ENCODE results near the gene DNAH17. TPM values are rescaled to one million over a fixed set of nuclear protein-coding genes. Genes with fewer than 3 reads are reported as not detected.

DNAH17 gene
- total and polyA plus RNA-seq, 2 experiments from 2014 or later, result 0.64 TPM; not detected in 1

GRCh38 chr17:78401246-78401645, 175.9 kb downstream of the DNAH17 start:
- peaks cover 15% of the 10 kb centered on the region; the same call in 1 of the 2 replicates for H3K36me3 ChIP-seq (ENCODE audit: low read depth)
- H3K9me2 ChIP-seq (ENCODE audit: insufficient read depth), result no peaks in the 10 kb centered on the region
- no peak overlapping the region for H3K27ac ChIP-seq
- H4K20me1 ChIP-seq (ENCODE audit: insufficient read depth), result no peaks in the 10 kb centered on the region
- no peaks in the 10 kb centered on the region for H3K9me3 ChIP-seq (ENCODE audit: low read depth)
- no peak overlapping the region for H3K9ac ChIP-seq
- H3K27me3 ChIP-seq (replicated peaks; ENCODE audit: insufficient read depth), result no peaks in the 10 kb centered on the region
- 66 to 71% methylated on average over 6 of the region's 6 CpGs for WGBS, 2 experiments (ENCODE audit: low coverage in 1 of 2, low lambda C conversion rate in 2 of 2, missing lambda C conversion rate in 2 of 2)
- no peak for TF ChIP-seq EZH2 (IDR thresholded peaks at IDR 0.05; ENCODE audit: insufficient read depth, poor library complexity, severe bottlenecking)
- TF ChIP-seq EZH2phosphoT487 (IDR thresholded peaks at IDR 0.05; ENCODE audit: insufficient read depth, low read depth), result no peak
- H3F3A ChIP-seq (ENCODE audit: insufficient read depth), result no peaks in the 10 kb centered on the region
- no peak for DNase-seq
- peaks cover 79% of the 10 kb centered on the region for H3K79me2 ChIP-seq (ENCODE audit: insufficient read depth)
- H3K4me3 ChIP-seq, result no peak overlapping the region
- H3K4me1 ChIP-seq (ENCODE audit: insufficient read depth), result no peaks in the 10 kb centered on the region; the same call in 1 of the 2 replicates
- no peak overlapping the region for H3K4me2 ChIP-seq (ENCODE audit: unreplicated experiment)
- in situ Hi-C loops (cut with MboI), result no loop called here
- no peak overlapping the region for H2AFZ ChIP-seq

- in situ Hi-C loops (cut with MboI), result no loop called here
- Histone ChIP-seq H3K4me1 (ENCODE audit: insufficient read depth) (no peaks in the 10 kb centered on the region; the same call in 1 of the 2 replicates), H4K20me1 (ENCODE audit: insufficient read depth) (no peaks in the 10 kb centered on the region), H2AFZ (no peak overlapping the region), H3K4me3 (no peak overlapping the region), H3K9me3 (ENCODE audit: low read depth) (no peaks in the 10 kb centered on the region), H3K9ac (no peak overlapping the region), H3K36me3 (ENCODE audit: low read depth) (peaks cover 15% of the 10 kb centered on the region; the same call in 1 of the 2 replicates), H3K4me2 (ENCODE audit: unreplicated experiment) (no peak overlapping the region), H3K27me3 (replicated peaks; ENCODE audit: insufficient read depth) (no peaks in the 10 kb centered on the region), H3K27ac (no peak overlapping the region), H3F3A (ENCODE audit: insufficient read depth) (no peaks in the 10 kb centered on the region), H3K79me2 (ENCODE audit: insufficient read depth) (peaks cover 79% of the 10 kb centered on the region), H3K9me2 (ENCODE audit: insufficient read depth) (no peaks in the 10 kb centered on the region)
- no peak for DNase-seq
- 86 to 90% methylated on average over 17 of the region's 17 CpGs for WGBS, 2 experiments (ENCODE audit: low coverage in 1 of 2, low lambda C conversion rate in 2 of 2, missing lambda C conversion rate in 2 of 2)
- TF ChIP-seq EZH2phosphoT487 (IDR thresholded peaks at IDR 0.05; ENCODE audit: insufficient read depth, low read depth) (no peak), EZH2 (IDR thresholded peaks at IDR 0.05; ENCODE audit: insufficient read depth, poor library complexity, severe bottlenecking) (no peak)
Observed at GRCh38 chr17:78400581-78401240, 176.5 kb downstream of the DNAH17 start.

- no peak for TF ChIP-seq EZH2phosphoT487 (IDR thresholded peaks at IDR 0.05; ENCODE audit: insufficient read depth, low read depth)
- TF ChIP-seq EZH2 (IDR thresholded peaks at IDR 0.05; ENCODE audit: insufficient read depth, poor library complexity, severe bottlenecking), result no peak
- H3K36me3 ChIP-seq (ENCODE audit: low read depth), result peaks cover 19% of the 10 kb centered on the region; the same call in 1 of the 2 replicates
- no peak for DNase-seq
- H3K9me2 ChIP-seq (ENCODE audit: insufficient read depth), result no peaks in the 10 kb centered on the region
- H2AFZ ChIP-seq, result no peak overlapping the region
- H3K27ac ChIP-seq, result no peak overlapping the region
- in situ Hi-C loops (cut with MboI), result no loop called here
- H3F3A ChIP-seq (ENCODE audit: insufficient read depth), result no peaks in the 10 kb centered on the region
- 88 to 89% methylated on average over 6 of the region's 6 CpGs for WGBS, 2 experiments (ENCODE audit: low coverage in 1 of 2, low lambda C conversion rate in 2 of 2, missing lambda C conversion rate in 2 of 2)
- H3K9me3 ChIP-seq (ENCODE audit: low read depth), result no peaks in the 10 kb centered on the region
- no peaks in the 10 kb centered on the region for H4K20me1 ChIP-seq (ENCODE audit: insufficient read depth)
- H3K4me2 ChIP-seq (ENCODE audit: unreplicated experiment), result no peak overlapping the region
- H3K9ac ChIP-seq, result no peak overlapping the region
- no peak overlapping the region for H3K4me3 ChIP-seq
- no peaks in the 10 kb centered on the region; the same call in 1 of the 2 replicates for H3K4me1 ChIP-seq (ENCODE audit: insufficient read depth)
- H3K79me2 ChIP-seq (ENCODE audit: insufficient read depth), result peaks cover 79% of the 10 kb centered on the region
- H3K27me3 ChIP-seq (replicated peaks; ENCODE audit: insufficient read depth), result no peaks in the 10 kb centered on the region
Observed at GRCh38 chr17:78399693-78400144, 177.5 kb downstream of the DNAH17 start.

- Histone ChIP-seq H3K9me3 (ENCODE audit: low read depth) (no peaks in the 10 kb centered on the region), H3K79me2 (ENCODE audit: insufficient read depth) (peaks cover 79% of the 10 kb centered on the region), H3K27ac (no peak overlapping the region), H3F3A (ENCODE audit: insufficient read depth) (no peaks in the 10 kb centered on the region), H3K36me3 (ENCODE audit: low read depth) (peaks cover 19% of the 10 kb centered on the region; the same call in 1 of the 2 replicates), H3K9me2 (ENCODE audit: insufficient read depth) (no peaks in the 10 kb centered on the region), H4K20me1 (ENCODE audit: insufficient read depth) (no peaks in the 10 kb centered on the region), H3K9ac (no peak overlapping the region), H3K4me2 (ENCODE audit: unreplicated experiment) (no peak overlapping the region), H3K27me3 (replicated peaks; ENCODE audit: insufficient read depth) (no peaks in the 10 kb centered on the region), H3K4me3 (no peak overlapping the region), H2AFZ (no peak overlapping the region), H3K4me1 (ENCODE audit: insufficient read depth) (no peaks in the 10 kb centered on the region; the same call in 1 of the 2 replicates)
- in situ Hi-C loops (cut with MboI), result no loop called here
- no peak for DNase-seq
- TF ChIP-seq EZH2 (IDR thresholded peaks at IDR 0.05; ENCODE audit: insufficient read depth, poor library complexity, severe bottlenecking) (no peak), EZH2phosphoT487 (IDR thresholded peaks at IDR 0.05; ENCODE audit: insufficient read depth, low read depth) (no peak)
- WGBS, 2 experiments (ENCODE audit: low coverage in 1 of 2, low lambda C conversion rate in 2 of 2, missing lambda C conversion rate in 2 of 2), result 91 to 92% methylated on average over 27 to 28 of the region's 28 CpGs
Observed at GRCh38 chr17:78399028-78399692, 178.0 kb downstream of the DNAH17 start.
